GM23338 (cell line): ENCODE results near the gene MYADM. TPM values are rescaled to one million over a fixed set of nuclear protein-coding genes. Genes with fewer than 3 reads are reported as not detected.

Source experiments
- ATAC-seq: fragments of 200-7000 bp; cut with Tn5 transposase; 3 replicates; pipeline ENCODE4 v1.9.1; 2020
- DNase-seq: peaks from one replicate; pipeline ENCODE4 v3.0.0-alpha.2; 2015; ENCODE audit warnings: low spot score
- H2AFZ ChIP-seq: fragments of 200-600 bp; sonication (generic); 2 replicates; pipeline ENCODE4 v1.8.0; 2016; ENCODE audit warnings: antibody characterized with exemption, mild to moderate bottlenecking, moderate library complexity
- H3F3A ChIP-seq: fragments of 200-600 bp; sonication (generic); replicated peaks from 2 replicates; pipeline ENCODE4 v1.8.0; 2017; ENCODE audit warnings: antibody characterized with exemption, mixed run types, low read depth
- H3K27ac ChIP-seq: fragments of 200-600 bp; sonication (generic); 2 replicates; pipeline ENCODE4 v1.6.1; 2016; ENCODE audit warnings: low read depth
- H3K27me3 ChIP-seq: fragments of 200-600 bp; sonication (generic); 2 replicates; pipeline ENCODE4 v1.8.0; 2016; ENCODE audit warnings: mild to moderate bottlenecking, mixed run types, moderate library complexity; ENCODE audit not compliant: insufficient read depth
- H3K36me3 ChIP-seq: fragments of 200-600 bp; sonication (generic); 2 replicates; pipeline ENCODE4 v1.8.0; 2016; ENCODE audit warnings: mild to moderate bottlenecking; ENCODE audit not compliant: insufficient read depth
- H3K4me1 ChIP-seq: fragments of 200-600 bp; sonication (generic); 2 replicates; pipeline ENCODE4 v1.8.0; 2016; ENCODE audit warnings: mild to moderate bottlenecking, moderate library complexity; ENCODE audit not compliant: insufficient read depth
- H3K4me2 ChIP-seq: fragments of 200-600 bp; sonication (generic); 2 replicates; pipeline ENCODE4 v1.7.1; 2017; ENCODE audit warnings: mixed run types
- H3K4me3 ChIP-seq: fragments of 200-600 bp; sonication (generic); 2 replicates; pipeline ENCODE4 v1.6.1; 2016; ENCODE audit warnings: mixed run types
- H3K79me2 ChIP-seq: fragments of 200-600 bp; sonication (generic); replicated peaks from 2 replicates; pipeline ENCODE4 v1.8.0; 2017; ENCODE audit warnings: mild to moderate bottlenecking; ENCODE audit not compliant: insufficient read depth
- H3K9me2 ChIP-seq: fragments of 200-600 bp; sonication (generic); 2 replicates; pipeline ENCODE4 v1.8.0; 2017; ENCODE audit not compliant: insufficient read depth
- H4K20me1 ChIP-seq: fragments of 200-600 bp; sonication (generic); replicated peaks from 2 replicates; pipeline ENCODE4 v1.8.0; 2017; ENCODE audit warnings: mild to moderate bottlenecking; ENCODE audit not compliant: insufficient read depth
- H3K27ac Mint-ChIP-seq: 2 replicates; pipeline ENCODE4 v1.8.0; 2020; ENCODE audit warnings: inconsistent platforms, mild to moderate bottlenecking, moderate library complexity, mixed read lengths
- H3K27me3 Mint-ChIP-seq: 3 replicates; pipeline ENCODE4 v1.8.0; 2022; ENCODE audit warnings: low read depth, mild to moderate bottlenecking, moderate library complexity, mixed read lengths, inconsistent platforms; ENCODE audit not compliant: insufficient read depth, poor library complexity
- H3K36me3 Mint-ChIP-seq: 3 replicates; pipeline ENCODE4 v1.8.0; 2021; ENCODE audit warnings: low read depth, mild to moderate bottlenecking, inconsistent platforms, moderate library complexity, mixed read lengths
- H3K4me1 Mint-ChIP-seq: 3 replicates; pipeline ENCODE4 v1.8.0; 2020; ENCODE audit warnings: mild to moderate bottlenecking, inconsistent platforms, mixed read lengths
- H3K4me3 Mint-ChIP-seq: 3 replicates; pipeline ENCODE4 v1.8.0; 2021; ENCODE audit warnings: moderate library complexity, mild to moderate bottlenecking, inconsistent platforms, mixed read lengths
- H3K9me3 Mint-ChIP-seq: 3 replicates; pipeline ENCODE4 v1.8.0; 2020; ENCODE audit warnings: moderate library complexity, mild to moderate bottlenecking, inconsistent platforms, mixed read lengths
- ETS1 ChIP-seq: IDR thresholded peaks from 2 replicates; pipeline ENCODE4 v1.6.1; 2016; ENCODE audit warnings: antibody characterized with exemption
- EZH2phosphoT487 ChIP-seq: fragments of 200-600 bp; sonication (generic); IDR thresholded peaks from one replicate; pipeline ENCODE4 v1.8.1; 2018; ENCODE audit warnings: antibody characterized with exemption; ENCODE audit not compliant: unreplicated experiment
- STAT1 ChIP-seq: IDR thresholded peaks from one replicate; pipeline ENCODE4 v1.6.1; 2016; ENCODE audit warnings: antibody characterized with exemption; ENCODE audit not compliant: unreplicated experiment
- ZNF462 ChIP-seq: fragments of 250-450 bp; sonication (Bioruptor Pico); IDR thresholded peaks from 2 replicates; pipeline ENCODE4 v1.5.0; 2020; ENCODE audit warnings: mild to moderate bottlenecking, moderate library complexity
- polyA plus RNA-seq: library from polyadenylated mRNA; unstranded; fragments of >200 nt; fragmentation: Nextera tagmentation; extraction: Ambion mirVana; gene quantifications from 2 replicates; pipeline ENCODE4 v1.2.1, GENCODE V29; 2016
- total RNA-seq: library from RNA; depleted of rRNA; stranded (reverse); fragments of >200 nt; shearing (Covaris generic); gene quantifications from 2 replicates; pipeline ENCODE4 v1.2.3, GENCODE V29; 2014
- TF ChIP-seq, protein P1 (sequence below): IDR thresholded peaks from one replicate; pipeline ENCODE4 v1.6.1; 2018; ENCODE audit warnings: antibody characterized with exemption; ENCODE audit not compliant: unreplicated experiment

Gene MYADM
- total and polyA plus RNA-seq, 2 experiments from 2014 or later, result 49.9 to 57.1 TPM

DNA sequence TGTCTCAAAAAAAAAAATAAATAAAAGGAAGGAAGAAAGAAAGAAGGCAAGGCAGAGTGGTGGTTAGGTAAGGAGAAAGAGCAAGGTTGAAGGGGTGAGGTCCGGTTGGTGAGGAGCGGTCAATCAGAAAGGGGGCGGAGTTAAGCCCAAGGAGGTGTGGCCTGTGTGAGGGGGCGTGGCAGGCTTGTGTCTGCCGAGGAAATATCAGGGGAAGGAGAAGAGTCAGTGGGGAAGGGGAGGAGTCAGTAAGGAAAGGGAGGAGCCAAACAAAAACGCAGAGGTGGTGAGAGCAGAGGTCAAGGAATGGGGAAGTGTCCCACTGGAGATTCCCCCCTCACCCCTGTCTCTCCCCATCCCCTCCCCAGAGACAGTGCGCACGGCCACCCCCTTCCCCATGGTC, 47.3 kb downstream of the MYADM start (continued):
- TF ChIP-seq, protein P1, sequence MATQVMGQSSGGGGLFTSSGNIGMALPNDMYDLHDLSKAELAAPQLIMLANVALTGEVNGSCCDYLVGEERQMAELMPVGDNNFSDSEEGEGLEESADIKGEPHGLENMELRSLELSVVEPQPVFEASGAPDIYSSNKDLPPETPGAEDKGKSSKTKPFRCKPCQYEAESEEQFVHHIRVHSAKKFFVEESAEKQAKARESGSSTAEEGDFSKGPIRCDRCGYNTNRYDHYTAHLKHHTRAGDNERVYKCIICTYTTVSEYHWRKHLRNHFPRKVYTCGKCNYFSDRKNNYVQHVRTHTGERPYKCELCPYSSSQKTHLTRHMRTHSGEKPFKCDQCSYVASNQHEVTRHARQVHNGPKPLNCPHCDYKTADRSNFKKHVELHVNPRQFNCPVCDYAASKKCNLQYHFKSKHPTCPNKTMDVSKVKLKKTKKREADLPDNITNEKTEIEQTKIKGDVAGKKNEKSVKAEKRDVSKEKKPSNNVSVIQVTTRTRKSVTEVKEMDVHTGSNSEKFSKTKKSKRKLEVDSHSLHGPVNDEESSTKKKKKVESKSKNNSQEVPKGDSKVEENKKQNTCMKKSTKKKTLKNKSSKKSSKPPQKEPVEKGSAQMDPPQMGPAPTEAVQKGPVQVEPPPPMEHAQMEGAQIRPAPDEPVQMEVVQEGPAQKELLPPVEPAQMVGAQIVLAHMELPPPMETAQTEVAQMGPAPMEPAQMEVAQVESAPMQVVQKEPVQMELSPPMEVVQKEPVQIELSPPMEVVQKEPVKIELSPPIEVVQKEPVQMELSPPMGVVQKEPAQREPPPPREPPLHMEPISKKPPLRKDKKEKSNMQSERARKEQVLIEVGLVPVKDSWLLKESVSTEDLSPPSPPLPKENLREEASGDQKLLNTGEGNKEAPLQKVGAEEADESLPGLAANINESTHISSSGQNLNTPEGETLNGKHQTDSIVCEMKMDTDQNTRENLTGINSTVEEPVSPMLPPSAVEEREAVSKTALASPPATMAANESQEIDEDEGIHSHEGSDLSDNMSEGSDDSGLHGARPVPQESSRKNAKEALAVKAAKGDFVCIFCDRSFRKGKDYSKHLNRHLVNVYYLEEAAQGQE, result no peak
- no peak for TF ChIP-seq ETS1

GRCh38 chr19:53916004-53916403, 48.3 kb downstream of the MYADM start:
- Histone ChIP-seq H3K27ac (no peak overlapping the region), H2AFZ (no peak overlapping the region), H3K9me2 (no peaks in the 10 kb centered on the region), H3K4me1 (no peaks in the 10 kb centered on the region; the same call in 1 of the 2 replicates), H3K79me2 (peaks cover 31% of the 10 kb centered on the region), H3K4me2 (no peak overlapping the region), H3K4me3 (no peak overlapping the region), H3F3A (peaks cover 15% of the 10 kb centered on the region; the same call in 1 of the 2 replicates), H3K27me3 (0 out of 2 replicates have a peak, but pooled peaks cover 4% of the 10 kb centered on the region), H4K20me1 (peaks cover 7% of the 10 kb centered on the region), H3K36me3 (peaks cover 32% of the 10 kb centered on the region)
- Mint-ChIP-seq H3K9me3 (peaks cover 3% of the 10 kb centered on the region; the same call in 2 of the 3 replicates), H3K4me1 (peaks cover 10% of the 10 kb centered on the region), H3K27me3 (peaks cover 12% of the 10 kb centered on the region), H3K4me3 (no peak overlapping the region), H3K27ac (no peak overlapping the region), H3K36me3 (peaks cover 75% of the 10 kb centered on the region)
- no peak for ATAC-seq
- no peak for DNase-seq
- TF ChIP-seq ZNF462, result no peak
- no peak for TF ChIP-seq STAT1
- no peak for TF ChIP-seq EZH2phosphoT487
